ENCODE data around the gene GAGE12J.
"Not testable (repeated sequence)": the region's sequence is repeated elsewhere in the genome, so short reads cannot be mapped to it uniquely, and the experiment has no call there.

GRCh38 chrX:49346150-49346549, 24.3 kb downstream of the GAGE12J start:
- not testable (repeated sequence) for TF ChIP-seq CTCF, POLR2A (IDR thresholded peaks at IDR 0.05)

Data from Peyer's patch (tissue), 4 donors.